GM12878 (cell line): ENCODE measurements around the gene TIGAR. TPM values are rescaled to one million over a fixed set of nuclear protein-coding genes. Genes with fewer than 3 reads are reported as not detected.
A peak's percentile ranks its signal among the peaks of the same experiment; 100 is the strongest.

Experiments
- ASH2L ChIP-seq: fragments of 300-600, 200-600 bp; sonication (generic); IDR thresholded peaks from 2 replicates; pipeline ENCODE4 v1.6.1; 2017; ENCODE audit warnings: low read depth, mild to moderate bottlenecking, borderline replicate concordance
- CBFB ChIP-seq: IDR thresholded peaks from 2 replicates; pipeline ENCODE4 v1.6.1; 2016; ENCODE audit warnings: antibody characterized with exemption, low read depth
- GATAD2B ChIP-seq: fragments of 450-650 bp; conservative IDR thresholded peaks from 2 replicates; pipeline ENCODE4 v1.6.1; 2017; ENCODE audit warnings: low read depth, mild to moderate bottlenecking, moderate library complexity
- KAT2A ChIP-seq: conservative IDR thresholded peaks from 2 replicates; pipeline ENCODE4 v1.6.1; 2011; ENCODE audit warnings: low read depth, low read length; ENCODE audit not compliant: control insufficient read depth
- MEF2A ChIP-seq: IDR thresholded peaks from 2 replicates; pipeline ENCODE4 v1.6.1; 2011; ENCODE audit warnings: low read depth, mild to moderate bottlenecking, low read length, moderate library complexity; ENCODE audit not compliant: insufficient read depth
- NFYB ChIP-seq: IDR thresholded peaks from 2 replicates; pipeline ENCODE4 v1.6.1; 2011; ENCODE audit warnings: low read depth, mild to moderate bottlenecking, low read length, improper control_type of control experiment, moderate library complexity; ENCODE audit not compliant: insufficient read depth
- NR2C1 ChIP-seq: fragments of 450-650 bp; IDR thresholded peaks from 2 replicates; pipeline ENCODE4 v1.6.1; 2017; ENCODE audit warnings: antibody characterized with exemption, mild to moderate bottlenecking, moderate library complexity
- RELA ChIP-seq: fragments of 450-650 bp; IDR thresholded peaks from 2 replicates; pipeline ENCODE4 v1.8.0; 2014; ENCODE audit warnings: borderline replicate concordance; ENCODE audit not compliant: partially characterized antibody
- SREBF1 ChIP-seq: IDR thresholded peaks from 2 replicates; pipeline ENCODE4 v1.6.1; 2012; ENCODE audit warnings: mild to moderate bottlenecking, low read length
- polyA plus RNA-seq, 11 experiments: library from polyadenylated mRNA; depleted of rRNA in 4 of 11; unstranded in 6 of 11; stranded (reverse) in 5 of 11; fragments of >200 nt; fragmentation: Nextera tagmentation in 4 of 11; fragmentation: Illumina TruSeq in 1 of 11; extraction: Ambion mirVana in 4 of 11; extraction: Trizol in 1 of 11; gene quantifications; 1 replicate in 1 of 11; 2 replicates in 10 of 11; pipeline versions ENCODE4 v1.2.1 to v1.2.3, GENCODE V29; 2011 to 2016; ENCODE audit warnings: inconsistent platforms in 2 of 11, missing spikeins in 2 of 11, low read depth in 1 of 11
- total RNA-seq, 4 experiments: library from RNA; depleted of rRNA in 3 of 4; stranded (reverse); fragments of >200 nt in 3 of 4; fragmentation: Illumina TruSeq in 1 of 4; extraction: Trizol in 1 of 4; gene quantifications; 2 replicates each; pipeline versions ENCODE4 v1.2.1 to v1.2.3, GENCODE V29; 2013 to 2021
- TF ChIP-seq, protein P1 (sequence below): fragments of 150-350 bp; IDR thresholded peaks from 2 replicates; pipeline ENCODE4 v1.6.1; 2016; ENCODE audit warnings: low read depth, low read length
- TF ChIP-seq, protein P2 (sequence below): IDR thresholded peaks from 2 replicates; pipeline ENCODE4 v1.6.1; 2011; ENCODE audit warnings: borderline replicate concordance, low read depth, mild to moderate bottlenecking, moderate library complexity, mixed read lengths, low read length; ENCODE audit not compliant: insufficient read depth; ENCODE audit errors: extremely low read length
- TF ChIP-seq, protein P3 (sequence below): fragments of 450-650 bp; formaldehyde crosslinking; IDR thresholded peaks from 2 replicates; pipeline ENCODE4 v1.5.0; 2022; ENCODE audit warnings: mild to moderate bottlenecking, missing genetic modification characterization
- TF ChIP-seq, protein P4 (sequence below): fragments of 450-650 bp; IDR thresholded peaks from 2 replicates; pipeline ENCODE4 v1.6.1; 2017; ENCODE audit warnings: mild to moderate bottlenecking, moderate library complexity
- TF ChIP-seq, protein P5 (sequence below): fragments of 450-650 bp; IDR thresholded peaks from 2 replicates; pipeline ENCODE4 v1.6.1; 2017; ENCODE audit warnings: mild to moderate bottlenecking, low read depth, inconsistent platforms; ENCODE audit not compliant: poor library complexity, severe bottlenecking

The TIGAR gene
- total and polyA plus RNA-seq, 10 of the 15 experiments (the other 5 are each of a cell fraction or from before 2014, with no cell fraction given), result 7.6 to 45.7 (median 16.5) TPM

- TF ChIP-seq, protein P1, sequence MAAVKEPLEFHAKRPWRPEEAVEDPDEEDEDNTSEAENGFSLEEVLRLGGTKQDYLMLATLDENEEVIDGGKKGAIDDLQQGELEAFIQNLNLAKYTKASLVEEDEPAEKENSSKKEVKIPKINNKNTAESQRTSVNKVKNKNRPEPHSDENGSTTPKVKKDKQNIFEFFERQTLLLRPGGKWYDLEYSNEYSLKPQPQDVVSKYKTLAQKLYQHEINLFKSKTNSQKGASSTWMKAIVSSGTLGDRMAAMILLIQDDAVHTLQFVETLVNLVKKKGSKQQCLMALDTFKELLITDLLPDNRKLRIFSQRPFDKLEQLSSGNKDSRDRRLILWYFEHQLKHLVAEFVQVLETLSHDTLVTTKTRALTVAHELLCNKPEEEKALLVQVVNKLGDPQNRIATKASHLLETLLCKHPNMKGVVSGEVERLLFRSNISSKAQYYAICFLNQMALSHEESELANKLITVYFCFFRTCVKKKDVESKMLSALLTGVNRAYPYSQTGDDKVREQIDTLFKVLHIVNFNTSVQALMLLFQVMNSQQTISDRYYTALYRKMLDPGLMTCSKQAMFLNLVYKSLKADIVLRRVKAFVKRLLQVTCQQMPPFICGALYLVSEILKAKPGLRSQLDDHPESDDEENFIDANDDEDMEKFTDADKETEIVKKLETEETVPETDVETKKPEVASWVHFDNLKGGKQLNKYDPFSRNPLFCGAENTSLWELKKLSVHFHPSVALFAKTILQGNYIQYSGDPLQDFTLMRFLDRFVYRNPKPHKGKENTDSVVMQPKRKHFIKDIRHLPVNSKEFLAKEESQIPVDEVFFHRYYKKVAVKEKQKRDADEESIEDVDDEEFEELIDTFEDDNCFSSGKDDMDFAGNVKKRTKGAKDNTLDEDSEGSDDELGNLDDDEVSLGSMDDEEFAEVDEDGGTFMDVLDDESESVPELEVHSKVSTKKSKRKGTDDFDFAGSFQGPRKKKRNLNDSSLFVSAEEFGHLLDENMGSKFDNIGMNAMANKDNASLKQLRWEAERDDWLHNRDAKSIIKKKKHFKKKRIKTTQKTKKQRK, result no peak
- TF ChIP-seq CBFB, result peak; percentile 70; the same call in 1 of the 2 replicates
- peak; percentile 39; the same call in 1 of the 2 replicates for TF ChIP-seq GATAD2B
- TF ChIP-seq, protein P2, sequence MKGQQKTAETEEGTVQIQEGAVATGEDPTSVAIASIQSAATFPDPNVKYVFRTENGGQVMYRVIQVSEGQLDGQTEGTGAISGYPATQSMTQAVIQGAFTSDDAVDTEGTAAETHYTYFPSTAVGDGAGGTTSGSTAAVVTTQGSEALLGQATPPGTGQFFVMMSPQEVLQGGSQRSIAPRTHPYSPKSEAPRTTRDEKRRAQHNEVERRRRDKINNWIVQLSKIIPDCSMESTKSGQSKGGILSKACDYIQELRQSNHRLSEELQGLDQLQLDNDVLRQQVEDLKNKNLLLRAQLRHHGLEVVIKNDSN, result no peak
- TF ChIP-seq, protein P3, sequence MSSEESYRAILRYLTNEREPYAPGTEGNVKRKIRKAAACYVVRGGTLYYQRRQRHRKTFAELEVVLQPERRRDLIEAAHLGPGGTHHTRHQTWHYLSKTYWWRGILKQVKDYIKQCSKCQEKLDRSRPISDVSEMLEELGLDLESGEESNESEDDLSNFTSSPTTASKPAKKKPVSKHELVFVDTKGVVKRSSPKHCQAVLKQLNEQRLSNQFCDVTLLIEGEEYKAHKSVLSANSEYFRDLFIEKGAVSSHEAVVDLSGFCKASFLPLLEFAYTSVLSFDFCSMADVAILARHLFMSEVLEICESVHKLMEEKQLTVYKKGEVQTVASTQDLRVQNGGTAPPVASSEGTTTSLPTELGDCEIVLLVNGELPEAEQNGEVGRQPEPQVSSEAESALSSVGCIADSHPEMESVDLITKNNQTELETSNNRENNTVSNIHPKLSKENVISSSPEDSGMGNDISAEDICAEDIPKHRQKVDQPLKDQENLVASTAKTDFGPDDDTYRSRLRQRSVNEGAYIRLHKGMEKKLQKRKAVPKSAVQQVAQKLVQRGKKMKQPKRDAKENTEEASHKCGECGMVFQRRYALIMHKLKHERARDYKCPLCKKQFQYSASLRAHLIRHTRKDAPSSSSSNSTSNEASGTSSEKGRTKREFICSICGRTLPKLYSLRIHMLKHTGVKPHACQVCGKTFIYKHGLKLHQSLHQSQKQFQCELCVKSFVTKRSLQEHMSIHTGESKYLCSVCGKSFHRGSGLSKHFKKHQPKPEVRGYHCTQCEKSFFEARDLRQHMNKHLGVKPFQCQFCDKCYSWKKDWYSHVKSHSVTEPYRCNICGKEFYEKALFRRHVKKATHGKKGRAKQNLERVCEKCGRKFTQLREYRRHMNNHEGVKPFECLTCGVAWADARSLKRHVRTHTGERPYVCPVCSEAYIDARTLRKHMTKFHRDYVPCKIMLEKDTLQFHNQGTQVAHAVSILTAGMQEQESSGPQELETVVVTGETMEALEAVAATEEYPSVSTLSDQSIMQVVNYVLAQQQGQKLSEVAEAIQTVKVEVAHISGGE (CRISPR knock-in tag), result no peak
- no peak for TF ChIP-seq ASH2L
- peak; percentile 77 for TF ChIP-seq MEF2A
- peak; percentile 51 for TF ChIP-seq RELA
- TF ChIP-seq, protein P4, sequence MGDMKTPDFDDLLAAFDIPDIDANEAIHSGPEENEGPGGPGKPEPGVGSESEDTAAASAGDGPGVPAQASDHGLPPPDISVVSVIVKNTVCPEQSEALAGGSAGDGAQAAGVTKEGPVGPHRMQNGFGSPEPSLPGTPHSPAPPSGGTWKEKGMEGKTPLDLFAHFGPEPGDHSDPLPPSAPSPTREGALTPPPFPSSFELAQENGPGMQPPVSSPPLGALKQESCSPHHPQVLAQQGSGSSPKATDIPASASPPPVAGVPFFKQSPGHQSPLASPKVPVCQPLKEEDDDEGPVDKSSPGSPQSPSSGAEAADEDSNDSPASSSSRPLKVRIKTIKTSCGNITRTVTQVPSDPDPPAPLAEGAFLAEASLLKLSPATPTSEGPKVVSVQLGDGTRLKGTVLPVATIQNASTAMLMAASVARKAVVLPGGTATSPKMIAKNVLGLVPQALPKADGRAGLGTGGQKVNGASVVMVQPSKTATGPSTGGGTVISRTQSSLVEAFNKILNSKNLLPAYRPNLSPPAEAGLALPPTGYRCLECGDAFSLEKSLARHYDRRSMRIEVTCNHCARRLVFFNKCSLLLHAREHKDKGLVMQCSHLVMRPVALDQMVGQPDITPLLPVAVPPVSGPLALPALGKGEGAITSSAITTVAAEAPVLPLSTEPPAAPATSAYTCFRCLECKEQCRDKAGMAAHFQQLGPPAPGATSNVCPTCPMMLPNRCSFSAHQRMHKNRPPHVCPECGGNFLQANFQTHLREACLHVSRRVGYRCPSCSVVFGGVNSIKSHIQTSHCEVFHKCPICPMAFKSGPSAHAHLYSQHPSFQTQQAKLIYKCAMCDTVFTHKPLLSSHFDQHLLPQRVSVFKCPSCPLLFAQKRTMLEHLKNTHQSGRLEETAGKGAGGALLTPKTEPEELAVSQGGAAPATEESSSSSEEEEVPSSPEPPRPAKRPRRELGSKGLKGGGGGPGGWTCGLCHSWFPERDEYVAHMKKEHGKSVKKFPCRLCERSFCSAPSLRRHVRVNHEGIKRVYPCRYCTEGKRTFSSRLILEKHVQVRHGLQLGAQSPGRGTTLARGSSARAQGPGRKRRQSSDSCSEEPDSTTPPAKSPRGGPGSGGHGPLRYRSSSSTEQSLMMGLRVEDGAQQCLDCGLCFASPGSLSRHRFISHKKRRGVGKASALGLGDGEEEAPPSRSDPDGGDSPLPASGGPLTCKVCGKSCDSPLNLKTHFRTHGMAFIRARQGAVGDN, result peak; percentile 84; the same call in 1 of the 2 replicates
- TF ChIP-seq, protein P5, sequence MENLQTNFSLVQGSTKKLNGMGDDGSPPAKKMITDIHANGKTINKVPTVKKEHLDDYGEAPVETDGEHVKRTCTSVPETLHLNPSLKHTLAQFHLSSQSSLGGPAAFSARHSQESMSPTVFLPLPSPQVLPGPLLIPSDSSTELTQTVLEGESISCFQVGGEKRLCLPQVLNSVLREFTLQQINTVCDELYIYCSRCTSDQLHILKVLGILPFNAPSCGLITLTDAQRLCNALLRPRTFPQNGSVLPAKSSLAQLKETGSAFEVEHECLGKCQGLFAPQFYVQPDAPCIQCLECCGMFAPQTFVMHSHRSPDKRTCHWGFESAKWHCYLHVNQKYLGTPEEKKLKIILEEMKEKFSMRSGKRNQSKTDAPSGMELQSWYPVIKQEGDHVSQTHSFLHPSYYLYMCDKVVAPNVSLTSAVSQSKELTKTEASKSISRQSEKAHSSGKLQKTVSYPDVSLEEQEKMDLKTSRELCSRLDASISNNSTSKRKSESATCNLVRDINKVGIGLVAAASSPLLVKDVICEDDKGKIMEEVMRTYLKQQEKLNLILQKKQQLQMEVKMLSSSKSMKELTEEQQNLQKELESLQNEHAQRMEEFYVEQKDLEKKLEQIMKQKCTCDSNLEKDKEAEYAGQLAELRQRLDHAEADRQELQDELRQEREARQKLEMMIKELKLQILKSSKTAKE, result peak; percentile 48
- TF ChIP-seq NFYB, result no peak
- TF ChIP-seq NR2C1, result peak; percentile 56; the same call in 1 of the 2 replicates
- TF ChIP-seq KAT2A, result no peak
- no peak for TF ChIP-seq SREBF1
Observed at GRCh38 chr12:4276524-4277204, 44.3 kb upstream of the TIGAR start (continued).
